GM19324 (cell line): Measurements from ENCODE around the gene GALNT7.

Source experiments
- ATAC-seq: cut with Tn5 transposase; IDR thresholded peaks from one replicate; pipeline ENCODE4 v1.9.1; 2021; ENCODE audit warnings: mild to moderate bottlenecking, moderate library complexity; ENCODE audit not compliant: unreplicated experiment, low FRiP score

The GALNT7 gene

DNA sequence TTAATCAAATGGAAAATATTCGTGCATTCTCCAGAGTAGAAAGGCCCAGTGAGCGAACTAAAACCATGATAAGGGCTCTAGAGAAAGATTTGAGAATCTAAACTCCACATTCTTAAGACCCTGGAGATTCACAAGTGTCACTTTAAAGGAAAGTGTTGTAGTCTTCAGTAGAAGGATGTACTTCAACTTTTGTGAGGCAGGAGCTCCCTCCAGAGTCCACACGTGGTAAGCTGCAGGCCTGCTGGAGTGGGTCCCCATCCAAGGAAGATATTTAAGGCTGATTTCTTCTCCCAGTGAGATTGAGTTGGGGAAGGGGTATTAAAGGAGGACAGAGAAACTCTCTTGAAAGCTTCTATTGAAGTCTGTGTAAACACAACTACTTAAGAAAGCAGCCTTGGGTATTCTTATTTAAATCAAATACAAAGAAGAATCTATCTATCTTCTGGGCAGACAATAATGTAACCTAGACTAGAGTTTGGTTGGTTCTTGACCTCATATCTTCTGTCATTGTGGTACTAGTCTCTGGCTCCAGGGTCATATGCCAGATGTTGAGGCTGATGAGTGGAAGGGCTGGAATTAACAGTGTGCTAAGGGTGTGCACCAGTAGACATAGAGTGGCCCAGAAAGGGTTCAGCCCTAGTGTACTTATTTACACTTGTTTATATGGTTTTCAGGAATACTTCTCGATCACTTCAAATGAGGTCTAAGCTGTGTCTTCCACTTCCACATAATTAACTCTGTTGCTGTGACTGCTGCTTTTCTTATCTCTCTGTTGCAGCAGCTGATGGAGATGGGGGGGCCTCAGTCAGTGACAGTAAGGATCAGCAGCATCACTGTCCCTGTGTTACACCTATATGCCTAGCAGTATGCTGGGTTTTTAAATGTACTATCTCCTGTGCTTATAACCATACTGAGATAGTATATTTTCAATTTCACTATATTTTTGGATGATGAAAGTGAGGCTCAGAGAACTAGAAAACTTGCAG is 89.4 kb downstream of the GALNT7 start:
- ATAC-seq = peak; percentile 83

DNA sequence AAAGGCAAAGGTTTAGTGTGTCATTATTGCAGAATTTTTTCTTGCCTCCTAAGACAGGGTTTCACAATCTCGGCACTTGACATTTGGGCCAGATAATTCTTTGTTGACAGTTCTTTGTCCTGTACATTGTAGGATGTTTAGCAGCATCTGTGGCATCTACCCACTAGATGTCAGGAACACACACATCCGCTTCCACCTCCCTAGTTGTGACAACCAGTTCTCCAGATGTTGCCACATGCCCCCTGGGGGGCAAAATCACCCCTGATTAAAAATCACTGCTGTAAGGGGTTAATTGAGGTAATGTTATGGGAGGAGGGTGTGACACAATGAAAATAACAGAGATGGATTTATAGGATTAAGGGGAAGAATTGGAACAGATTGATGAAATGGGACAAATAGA is 90.3 kb downstream of the GALNT7 start:
- ATAC-seq = no peak

DNA sequence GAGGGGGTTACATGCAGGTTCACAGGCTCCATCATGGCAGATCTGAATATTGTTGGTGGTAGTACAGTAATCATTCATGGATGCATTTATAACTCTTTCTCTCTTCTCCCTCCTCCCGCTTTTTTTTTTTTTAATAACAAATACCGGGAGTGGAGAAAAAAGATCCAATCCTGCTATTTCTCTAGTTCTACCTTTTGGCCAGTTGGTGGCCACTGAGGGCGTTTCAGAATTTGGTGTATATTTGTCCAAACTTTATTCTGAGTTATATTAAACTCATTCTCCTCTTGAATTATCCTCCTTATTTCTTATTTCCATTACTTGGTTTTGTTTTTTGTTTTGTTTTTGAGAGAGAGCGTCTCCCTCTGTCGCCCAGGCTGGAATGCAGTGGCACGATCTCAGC is 90.7 kb downstream of the GALNT7 start:
- ATAC-seq = no peak

DNA sequence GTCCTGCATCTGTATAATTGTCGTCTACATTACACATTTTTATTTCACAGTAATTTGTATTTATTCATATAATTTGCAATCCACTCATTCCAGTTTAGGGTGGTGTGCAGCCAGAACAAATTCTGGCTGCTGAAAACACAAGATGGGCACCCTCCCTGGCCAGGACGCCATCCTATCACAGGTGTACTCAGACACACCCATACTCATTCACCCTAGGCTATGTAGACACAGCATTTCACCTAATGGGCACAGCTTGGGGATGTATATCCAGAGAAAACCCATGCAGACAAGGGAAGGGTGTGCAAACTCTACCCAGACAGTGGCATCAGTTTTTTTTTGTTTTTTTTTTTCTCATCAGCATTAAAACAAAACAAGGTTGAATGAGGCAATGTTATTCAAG is 92.4 kb downstream of the GALNT7 start:
- ATAC-seq = no peak

DNA sequence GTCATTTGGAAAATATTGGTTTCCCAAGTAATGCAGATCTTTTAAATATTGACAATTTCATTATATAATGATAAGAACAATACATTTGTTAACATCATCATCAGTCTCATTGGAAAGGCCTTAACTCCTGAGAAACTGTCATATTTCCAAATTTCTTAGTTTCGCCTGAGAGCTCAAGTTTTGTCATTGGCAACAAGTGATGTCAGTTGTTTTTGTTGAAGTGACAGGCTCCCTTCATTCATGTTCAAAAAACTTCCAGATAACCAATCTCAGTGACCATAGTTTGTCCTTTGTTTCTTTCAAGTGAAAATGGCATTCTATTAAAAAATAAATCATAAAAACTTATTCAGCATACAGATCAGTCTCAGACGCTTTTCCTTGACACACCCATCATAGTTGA is 93.8 kb downstream of the GALNT7 start:
- ATAC-seq = no peak

DNA sequence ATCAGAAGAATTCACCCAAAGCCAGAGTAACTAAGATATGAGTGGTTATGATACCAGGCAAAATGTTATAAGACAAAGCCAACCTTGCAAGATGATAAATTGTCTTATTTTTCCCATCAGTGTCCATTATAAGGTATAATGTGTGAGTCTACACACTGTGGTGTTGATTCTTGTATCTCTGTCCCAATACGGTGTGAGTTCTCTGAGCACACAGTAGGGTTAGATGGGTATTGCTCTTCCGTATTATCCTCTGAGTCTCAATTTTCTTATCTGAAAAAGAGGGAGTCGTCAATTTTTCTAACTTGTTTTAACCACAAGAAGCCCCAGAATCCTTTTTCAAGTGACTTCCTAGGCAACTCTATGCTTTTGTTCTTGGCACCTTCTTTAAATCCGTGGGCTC is 95.6 kb downstream of the GALNT7 start:
- ATAC-seq = peak; percentile 17

DNA sequence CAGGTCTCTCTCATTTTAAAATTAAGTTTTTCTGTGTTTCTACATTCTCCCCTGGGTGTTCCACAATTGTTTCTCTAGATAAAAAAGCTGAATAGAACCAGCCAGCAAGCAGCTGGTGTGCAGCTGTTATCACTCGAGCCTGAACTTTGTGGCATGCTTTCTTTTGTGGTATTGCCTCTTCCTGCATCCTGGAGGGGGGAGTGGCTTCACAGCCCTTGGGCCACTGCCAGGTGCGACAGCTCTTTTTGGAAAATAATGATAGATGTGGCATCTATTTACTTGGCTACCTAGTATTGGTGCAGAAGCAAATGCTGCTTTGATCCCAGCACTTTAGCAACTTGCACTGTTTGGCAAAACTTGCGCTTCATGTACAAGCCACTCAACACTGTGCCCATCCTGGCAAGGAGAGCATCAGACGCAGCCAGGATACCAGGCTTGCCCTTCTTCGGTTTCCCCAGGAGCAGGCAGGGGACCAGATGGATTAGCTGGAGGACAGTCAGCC is 96.1 kb downstream of the GALNT7 start:
- peak; percentile 80 for ATAC-seq

DNA sequence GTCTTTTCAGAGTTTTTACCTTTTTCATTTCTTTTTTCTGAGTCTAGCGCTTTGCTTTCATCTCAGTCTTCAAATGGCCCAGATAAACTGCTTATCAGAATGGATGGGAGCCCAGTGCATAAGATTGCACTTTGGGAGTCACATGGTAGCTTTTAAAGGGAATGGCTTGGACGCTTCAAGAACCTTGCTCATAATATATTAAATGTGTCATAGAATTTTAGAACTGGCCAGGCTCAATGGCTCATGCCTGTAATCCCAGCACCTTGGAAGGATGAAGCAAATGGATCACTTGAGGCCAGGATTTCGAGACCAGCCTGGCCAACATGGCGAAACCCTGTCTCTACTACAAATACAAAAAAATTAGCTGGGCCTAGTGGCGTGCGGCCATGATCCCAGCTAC is 97.1 kb downstream of the GALNT7 start:
- no peak for ATAC-seq

DNA sequence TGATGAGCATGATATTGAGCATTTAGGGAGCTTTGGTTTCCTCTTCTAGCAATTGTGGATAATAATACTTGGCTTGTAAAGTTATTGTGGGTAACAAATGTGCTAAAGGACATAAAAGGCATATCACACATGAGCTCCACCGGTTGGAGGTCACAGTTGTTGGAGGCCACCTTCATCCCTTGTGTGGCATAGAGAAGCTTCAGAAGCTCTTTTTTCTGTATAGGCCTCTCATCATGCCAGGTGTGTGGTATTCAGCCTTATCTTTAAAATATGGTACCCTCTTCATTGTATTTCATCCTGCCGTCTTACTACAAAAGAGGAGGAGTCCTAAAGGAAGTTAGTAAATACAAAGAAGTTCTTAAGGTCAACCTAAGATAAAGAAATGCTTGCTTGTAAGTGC is 99.1 kb downstream of the GALNT7 start:
- ATAC-seq = no peak

DNA sequence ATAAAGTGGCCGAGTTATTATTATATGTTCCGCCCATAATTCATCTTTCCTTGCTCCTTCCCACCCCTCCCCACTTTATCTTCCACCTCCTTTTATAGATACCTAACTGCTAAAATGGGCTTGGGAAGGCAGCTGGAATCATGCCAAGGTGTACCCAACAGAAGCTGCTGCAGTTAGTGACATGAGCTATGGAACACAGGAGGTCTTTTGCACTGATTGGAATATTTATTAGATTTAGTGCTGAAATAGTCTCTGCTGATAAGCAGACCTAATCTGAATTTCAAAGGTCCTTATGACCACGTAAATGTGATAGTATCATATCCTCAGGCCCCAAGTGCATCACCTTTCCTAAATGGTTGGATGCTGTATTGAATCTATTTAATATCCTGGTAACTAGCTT is 100.7 kb downstream of the GALNT7 start:
- ATAC-seq = no peak

DNA sequence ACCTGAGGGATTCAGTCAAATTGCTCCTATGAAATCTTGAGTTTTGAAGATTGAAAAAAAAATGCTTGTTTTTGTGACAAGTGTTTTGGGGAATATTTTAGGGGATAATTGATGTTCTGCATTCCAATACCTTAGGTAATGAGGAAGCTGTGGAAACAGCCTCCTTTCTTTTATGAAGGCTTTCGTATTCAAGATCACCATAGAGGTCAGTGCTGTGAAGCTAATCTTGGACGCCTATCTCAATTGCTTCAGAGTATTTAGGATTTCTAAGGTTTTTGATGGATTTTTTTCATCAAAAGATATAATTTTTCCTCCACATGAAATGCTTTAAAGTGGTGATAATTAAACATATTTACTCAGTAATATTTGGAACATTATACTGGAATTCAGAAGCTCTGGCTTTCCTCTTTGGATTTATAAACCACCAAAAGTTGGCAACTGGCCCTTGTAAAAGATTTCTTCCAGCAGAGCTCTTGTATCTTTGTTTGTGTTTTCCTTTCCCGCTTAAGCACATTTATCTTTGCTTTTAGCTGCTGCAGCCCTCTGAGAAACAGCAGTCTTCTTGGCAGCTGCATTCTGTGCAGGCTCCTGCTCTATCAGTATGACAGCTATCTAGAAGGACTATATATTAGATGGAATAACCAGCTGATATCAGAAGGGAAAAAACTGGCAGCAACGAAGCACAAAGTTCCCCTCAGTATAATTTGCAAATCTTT is 101.9 kb downstream of the GALNT7 start:
- ATAC-seq = no peak

DNA sequence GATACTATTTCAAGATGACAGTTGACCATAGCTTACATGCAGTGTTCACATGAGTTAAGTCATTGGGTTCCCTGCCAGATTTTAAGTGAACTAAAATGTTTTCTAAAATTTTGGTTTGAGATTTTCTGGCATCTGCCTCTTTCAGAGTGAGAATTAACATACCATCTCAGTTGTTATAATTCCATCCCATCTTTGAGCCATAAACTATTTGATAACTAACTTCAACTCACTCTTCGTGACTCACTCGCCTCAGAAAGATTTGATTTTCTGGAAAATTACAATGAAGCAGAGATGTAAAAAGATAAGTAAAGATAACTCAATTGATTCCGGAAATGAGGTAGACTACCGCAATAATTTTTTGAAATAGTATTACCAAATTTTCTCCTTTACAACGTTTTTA is 103.7 kb downstream of the GALNT7 start:
- no peak for ATAC-seq

DNA sequence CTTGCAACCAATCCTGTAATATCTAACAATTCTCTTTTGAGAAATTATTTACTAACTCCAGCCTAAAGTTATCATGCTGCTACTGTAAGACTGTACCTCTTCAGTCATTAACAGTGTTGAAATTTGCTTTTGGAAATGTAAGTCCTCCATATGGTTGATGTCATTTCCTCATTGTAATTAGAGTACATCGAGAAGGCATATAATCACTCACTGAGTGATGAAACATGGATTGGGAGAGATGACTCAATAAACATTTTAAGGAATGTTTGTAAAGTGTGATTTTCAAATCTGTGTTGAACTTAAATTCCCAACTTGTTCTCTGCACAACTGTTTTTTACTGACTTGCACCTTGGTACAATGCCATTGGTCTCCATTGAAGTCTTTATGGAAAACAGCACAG is 104.4 kb downstream of the GALNT7 start:
- ATAC-seq = no peak

DNA sequence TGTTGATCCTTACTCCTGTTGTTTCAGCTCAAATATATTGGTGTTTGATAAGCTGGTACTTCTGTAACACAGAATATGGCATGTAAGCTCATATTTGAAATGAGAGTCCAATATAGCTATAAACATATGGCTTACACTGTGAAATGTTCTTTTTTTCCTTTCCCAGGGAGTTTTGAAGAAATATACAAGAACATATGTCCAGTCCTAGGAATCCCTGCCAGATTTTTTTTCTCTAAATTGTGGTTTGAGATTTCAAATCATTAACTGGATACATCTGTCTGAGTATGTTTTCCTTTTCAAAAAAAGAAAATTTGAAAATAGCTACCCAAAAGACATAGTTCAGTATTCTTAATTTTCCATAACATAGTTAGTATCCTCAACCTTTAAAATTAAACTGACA is 105.3 kb downstream of the GALNT7 start:
- ATAC-seq = no peak

DNA sequence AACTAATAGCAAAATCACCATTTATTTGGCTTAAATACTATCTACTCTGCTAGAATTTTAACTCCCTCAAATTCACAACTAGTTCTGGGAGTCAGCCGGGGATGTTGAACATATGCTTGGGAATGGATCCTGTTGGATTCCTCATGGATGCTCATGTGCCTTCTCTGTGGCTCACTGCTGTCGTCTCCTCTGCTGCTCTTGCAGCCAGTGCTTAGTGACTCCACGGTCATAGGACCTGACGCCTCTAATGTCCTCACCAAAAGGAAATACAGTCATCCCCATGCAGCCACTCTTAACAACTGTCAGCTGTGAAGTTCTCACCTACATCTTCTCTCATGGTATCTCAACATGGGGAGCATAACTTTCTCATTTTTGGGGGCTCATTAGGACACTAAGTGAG is 106.1 kb downstream of the GALNT7 start:
- ATAC-seq = no peak

DNA sequence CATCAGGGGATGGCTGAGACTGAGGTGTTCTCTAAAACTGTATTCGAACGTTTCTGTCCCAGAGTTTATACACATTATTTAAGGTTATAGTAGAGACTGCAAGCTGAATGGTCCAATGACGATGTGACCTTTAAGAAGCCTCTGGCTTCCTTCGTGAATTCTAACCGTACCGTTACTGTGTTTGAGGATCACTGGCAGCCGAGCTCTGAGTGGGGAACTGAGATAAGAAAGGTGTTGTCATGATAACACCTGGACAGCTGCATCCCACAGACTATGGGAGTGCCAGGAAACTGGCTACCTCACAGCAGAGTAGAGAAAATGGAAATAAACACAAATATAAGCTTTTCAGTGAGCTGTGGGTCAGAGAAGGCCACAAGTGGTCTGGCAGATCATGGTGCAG is 106.5 kb downstream of the GALNT7 start:
- ATAC-seq = no peak

DNA sequence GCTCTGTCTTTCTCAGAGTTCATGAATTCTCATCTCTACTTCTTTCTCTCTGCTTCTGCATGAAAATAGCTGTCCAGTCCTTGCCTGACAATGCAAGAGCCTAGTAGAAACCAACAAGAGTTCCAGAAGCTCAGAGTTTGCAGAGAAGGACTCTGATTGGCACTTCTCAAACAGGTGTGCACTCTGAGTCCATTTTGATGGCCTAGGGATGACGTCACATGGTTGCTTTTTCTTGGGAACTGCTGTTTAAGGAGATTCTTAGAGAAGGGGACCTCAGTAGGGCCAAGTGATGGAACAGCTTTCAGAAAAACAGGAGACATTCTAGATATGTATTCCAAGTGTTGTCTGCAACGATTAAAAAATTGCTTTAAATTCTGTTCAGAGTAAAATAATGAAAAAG is 108.7 kb downstream of the GALNT7 start:
- no peak for ATAC-seq

DNA sequence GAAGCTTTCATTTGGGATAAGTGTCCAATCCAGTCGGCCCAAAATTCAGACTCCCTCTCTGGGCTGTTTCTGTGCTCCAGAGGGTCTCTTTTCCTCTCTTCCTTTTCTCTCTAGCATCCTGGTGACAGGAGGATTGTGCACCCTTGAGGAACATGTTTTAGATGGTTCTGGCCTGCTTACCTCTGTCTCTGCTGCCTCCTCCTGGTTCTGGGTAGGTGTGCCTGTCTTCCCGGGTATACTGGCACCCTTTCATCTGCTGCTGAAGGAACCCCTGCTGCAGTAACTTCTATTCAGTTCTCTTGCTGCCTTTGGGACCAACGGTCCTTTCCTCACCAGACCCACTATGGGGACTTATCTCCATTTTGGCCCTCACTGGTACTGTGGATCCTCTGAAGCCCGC is 112.4 kb downstream of the GALNT7 start:
- ATAC-seq = peak; percentile 36

DNA sequence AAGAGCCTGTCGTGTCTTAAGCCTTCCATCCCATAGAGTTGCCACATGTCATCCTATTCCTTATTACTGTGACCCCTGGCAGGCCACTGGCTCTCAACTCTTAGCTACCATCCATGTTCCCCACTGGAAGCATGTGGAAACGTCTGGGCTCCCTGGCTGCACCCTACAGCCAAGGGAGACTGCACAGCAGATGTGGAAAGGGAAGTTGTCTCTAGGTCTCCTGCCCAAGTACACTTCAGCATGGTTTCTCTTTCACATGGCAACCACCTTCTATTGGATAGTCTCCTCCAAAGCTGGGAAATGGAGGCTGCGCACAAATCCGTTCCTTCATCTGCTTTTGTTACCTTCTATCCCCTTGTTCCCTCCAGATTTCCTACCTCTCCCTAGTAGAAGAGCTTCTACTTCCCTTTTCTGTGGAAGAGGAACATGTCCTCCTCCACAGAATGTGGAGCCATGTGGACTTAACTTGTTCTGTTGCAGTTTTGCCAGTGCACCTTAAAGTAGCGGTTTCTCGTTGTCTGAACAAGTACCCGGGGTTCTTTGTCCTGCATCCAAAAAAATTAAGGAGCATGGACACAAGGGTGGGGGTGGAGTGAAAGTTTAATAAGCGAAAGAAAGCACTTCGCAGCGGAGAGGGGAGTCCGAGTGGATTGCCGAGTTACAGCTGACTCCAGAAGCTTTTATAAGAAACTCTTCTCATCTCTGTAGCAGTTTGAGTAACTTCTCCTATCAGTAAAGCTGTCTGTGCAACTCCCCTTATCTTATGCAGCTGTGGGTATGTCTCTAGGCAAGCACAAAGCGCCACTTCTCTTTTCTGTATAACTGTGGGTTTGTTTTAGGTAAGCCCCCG is 113.0 kb downstream of the GALNT7 start:
- ATAC-seq = peak; percentile 45

DNA sequence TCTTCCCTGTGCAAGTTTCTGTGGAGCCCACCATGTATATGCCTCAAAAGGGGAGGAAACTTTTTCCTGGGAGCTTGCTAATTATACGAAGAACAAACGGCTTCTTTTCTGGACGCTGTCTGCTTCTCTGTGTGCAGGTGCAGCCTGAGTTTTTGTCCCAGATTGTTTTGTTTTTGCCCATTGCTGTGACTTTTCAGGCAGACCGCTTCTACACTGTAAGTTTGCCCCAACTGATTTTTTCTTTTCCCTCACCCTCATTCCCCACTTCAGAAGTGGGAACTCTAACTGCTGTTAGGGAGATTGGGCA is 113.6 kb downstream of the GALNT7 start:
- ATAC-seq = no peak

DNA sequence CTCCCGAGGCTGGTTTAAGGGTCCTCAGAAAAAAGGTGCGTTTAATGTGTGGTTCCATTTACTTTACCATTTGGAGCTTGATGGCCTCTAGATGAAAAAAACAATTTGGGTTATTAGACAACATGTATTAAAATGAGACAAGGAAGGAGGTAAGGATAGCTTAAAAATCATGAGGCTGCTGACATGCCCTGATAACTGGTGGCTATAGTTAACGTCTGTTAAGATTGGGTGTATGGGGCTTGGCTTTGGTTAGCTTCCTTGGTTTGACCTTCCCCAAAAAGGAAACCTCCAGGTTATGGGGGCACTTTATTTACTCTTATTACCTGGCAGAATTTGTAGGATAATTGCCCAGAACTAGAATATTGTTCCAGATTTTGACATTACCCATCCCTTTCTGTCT is 114.0 kb downstream of the GALNT7 start:
- ATAC-seq = no peak
